ENCODE data around the gene KNDC1. TPM values are rescaled to one million over a fixed set of nuclear protein-coding genes. Genes with fewer than 3 reads are reported as not detected.

KNDC1 gene
- total RNA-seq, 3 donors from 2014 or later, result 0.14 to 0.60 (median 0.32) TPM

DNA sequence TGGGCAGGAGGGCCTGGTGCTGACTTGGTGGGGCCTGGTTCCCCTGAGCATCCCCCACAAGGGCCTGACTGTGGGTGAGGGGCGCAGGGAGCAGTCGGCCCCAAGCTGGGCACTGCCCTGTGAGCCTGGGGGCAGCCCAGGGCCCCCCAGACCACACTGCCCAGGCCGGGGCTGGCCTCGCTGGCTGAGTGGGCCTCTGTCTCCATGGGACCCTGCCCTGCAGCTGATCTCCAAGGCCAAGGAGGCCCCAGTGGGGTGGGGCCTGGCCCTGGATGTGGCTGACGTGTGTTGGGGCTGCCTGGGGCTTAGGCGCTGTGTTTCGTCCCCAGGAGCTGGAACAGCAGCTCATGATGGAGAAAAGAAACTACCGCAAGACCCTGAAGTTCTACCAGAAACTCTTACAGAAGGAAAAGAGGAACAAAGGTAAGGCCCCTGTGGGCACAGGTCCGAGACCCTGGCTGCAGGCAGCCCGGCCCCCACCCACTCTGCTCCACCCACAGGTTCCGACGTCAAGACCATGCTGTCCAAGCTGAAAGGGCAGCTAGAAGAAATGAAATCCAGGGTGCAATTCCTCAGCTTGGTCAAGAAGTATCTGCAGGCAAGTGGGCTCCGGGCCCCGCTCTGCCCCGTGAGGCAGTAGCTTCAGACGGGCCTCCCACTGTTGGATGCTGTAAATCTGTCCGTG is 46.5 kb downstream of the KNDC1 start:
- Histone ChIP-seq H3K4me3 (no peak overlapping the region), H3K36me3 (ENCODE audit: low read depth) (no peaks in the 10 kb centered on the region), H3K4me1 (ENCODE audit: low read depth) (no peaks in the 10 kb centered on the region), H3K9me3 (no peaks in the 10 kb centered on the region)
- ATAC-seq (no peak), DNase-seq (no peak)
- TF ChIP-seq, protein P1, sequence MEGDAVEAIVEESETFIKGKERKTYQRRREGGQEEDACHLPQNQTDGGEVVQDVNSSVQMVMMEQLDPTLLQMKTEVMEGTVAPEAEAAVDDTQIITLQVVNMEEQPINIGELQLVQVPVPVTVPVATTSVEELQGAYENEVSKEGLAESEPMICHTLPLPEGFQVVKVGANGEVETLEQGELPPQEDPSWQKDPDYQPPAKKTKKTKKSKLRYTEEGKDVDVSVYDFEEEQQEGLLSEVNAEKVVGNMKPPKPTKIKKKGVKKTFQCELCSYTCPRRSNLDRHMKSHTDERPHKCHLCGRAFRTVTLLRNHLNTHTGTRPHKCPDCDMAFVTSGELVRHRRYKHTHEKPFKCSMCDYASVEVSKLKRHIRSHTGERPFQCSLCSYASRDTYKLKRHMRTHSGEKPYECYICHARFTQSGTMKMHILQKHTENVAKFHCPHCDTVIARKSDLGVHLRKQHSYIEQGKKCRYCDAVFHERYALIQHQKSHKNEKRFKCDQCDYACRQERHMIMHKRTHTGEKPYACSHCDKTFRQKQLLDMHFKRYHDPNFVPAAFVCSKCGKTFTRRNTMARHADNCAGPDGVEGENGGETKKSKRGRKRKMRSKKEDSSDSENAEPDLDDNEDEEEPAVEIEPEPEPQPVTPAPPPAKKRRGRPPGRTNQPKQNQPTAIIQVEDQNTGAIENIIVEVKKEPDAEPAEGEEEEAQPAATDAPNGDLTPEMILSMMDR (IDR thresholded peaks at IDR 0.05), result no peak
- intact Hi-C loops (cut with DNase I, micrococcal nuclease), result no loop called here

DNA sequence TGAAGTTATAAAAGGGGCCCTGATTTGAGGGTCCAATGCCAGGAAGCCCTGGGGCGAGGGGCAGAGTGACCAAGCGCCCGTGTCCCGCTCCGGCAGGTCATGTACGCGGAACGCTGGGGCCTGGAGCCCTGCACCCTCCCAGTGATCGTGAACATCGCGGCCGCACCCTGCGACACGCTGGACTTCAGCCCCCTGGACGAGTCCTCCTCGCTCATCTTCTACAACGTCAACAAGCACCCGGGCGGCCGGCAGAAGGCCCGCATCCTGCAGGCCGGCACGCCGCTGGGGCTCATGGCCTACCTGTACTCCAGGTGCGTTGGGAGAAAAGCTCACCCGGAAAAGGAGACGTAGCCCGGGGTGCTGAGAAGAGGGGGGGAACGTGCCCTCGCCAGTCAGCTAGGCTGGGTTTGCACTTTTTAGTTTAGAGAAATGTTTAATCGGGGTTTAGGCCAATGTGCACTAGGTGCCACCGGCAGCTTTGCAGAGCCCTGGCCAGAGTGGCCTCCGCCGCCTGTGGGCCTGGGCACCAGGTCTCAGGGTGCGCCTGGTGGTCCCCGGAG is 47.1 kb downstream of the KNDC1 start:
- DNase-seq, result no peak
- TF ChIP-seq, protein P1 (IDR thresholded peaks at IDR 0.05), result no peak
- intact Hi-C loops (cut with DNase I, micrococcal nuclease), result no loop called here

DNA sequence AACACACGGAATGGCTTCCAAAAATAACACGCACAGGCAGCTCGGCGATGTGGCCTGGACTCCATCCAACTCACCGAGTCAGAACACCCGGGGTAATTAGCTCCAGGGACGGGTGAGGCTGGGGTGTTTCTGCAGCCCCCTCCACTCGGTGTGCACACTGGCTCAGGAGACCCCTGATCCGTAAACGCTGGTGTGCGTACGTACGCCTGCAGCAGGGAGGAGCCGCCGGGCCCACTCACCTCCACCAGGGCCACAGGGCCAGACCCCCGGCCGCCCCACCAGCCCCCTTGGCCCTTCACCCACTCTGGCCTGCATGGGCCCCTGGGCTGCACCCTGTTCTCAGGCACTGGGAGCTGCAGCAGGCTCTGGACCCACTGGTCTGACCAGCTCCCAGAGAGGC is 47.6 kb downstream of the KNDC1 start:
- no peak for DNase-seq
- intact Hi-C loops (cut with DNase I, micrococcal nuclease), result no loop called here
- no peaks in the 10 kb centered on the region for H3K36me3 ChIP-seq (ENCODE audit: low read depth)

More for the DNA sequence above, 47.1 kb downstream of the KNDC1 start:
- Histone ChIP-seq H3K9me3 (no peaks in the 10 kb centered on the region), H3K4me1 (ENCODE audit: low read depth) (no peaks in the 10 kb centered on the region), H3K4me3 (no peak overlapping the region), H3K36me3 (ENCODE audit: low read depth) (no peaks in the 10 kb centered on the region)
- ATAC-seq, result no peak

DNA sequence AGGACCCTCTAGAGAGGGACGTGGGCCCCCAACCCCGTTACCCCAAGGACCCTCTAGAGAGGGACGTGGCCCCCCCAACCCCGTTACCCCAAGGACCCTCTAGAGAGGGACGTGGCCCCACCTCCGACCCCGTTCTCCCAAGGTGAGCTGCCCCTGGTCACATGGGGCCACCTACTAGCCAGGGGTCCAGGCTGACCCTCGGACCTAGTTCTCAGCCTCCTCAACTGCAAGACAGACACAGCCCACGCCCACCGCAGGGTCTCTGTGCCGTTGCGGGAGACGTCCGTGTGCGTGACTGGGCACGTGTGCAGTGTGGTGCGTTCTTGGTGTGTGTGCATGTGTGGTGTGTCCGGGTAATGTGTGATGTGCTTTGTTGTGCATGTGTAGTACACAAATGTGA is 48.4 kb downstream of the KNDC1 start:
- TF ChIP-seq, protein P1 (IDR thresholded peaks at IDR 0.05), result no peak
- ATAC-seq, result no peak
- Histone ChIP-seq H3K36me3 (ENCODE audit: low read depth) (no peaks in the 10 kb centered on the region), H3K4me1 (ENCODE audit: low read depth) (no peaks in the 10 kb centered on the region), H3K9me3 (no peaks in the 10 kb centered on the region), H3K4me3 (no peak overlapping the region)
- intact Hi-C loops (cut with DNase I, micrococcal nuclease), result no loop called here
- no peak for DNase-seq

More for the DNA sequence above, 47.6 kb downstream of the KNDC1 start:
- no peak overlapping the region for H3K4me3 ChIP-seq
- TF ChIP-seq, protein P1 (IDR thresholded peaks at IDR 0.05), result no peak
- H3K9me3 ChIP-seq, result no peaks in the 10 kb centered on the region
- H3K4me1 ChIP-seq (ENCODE audit: low read depth), result no peaks in the 10 kb centered on the region
- ATAC-seq, result no peak

DNA sequence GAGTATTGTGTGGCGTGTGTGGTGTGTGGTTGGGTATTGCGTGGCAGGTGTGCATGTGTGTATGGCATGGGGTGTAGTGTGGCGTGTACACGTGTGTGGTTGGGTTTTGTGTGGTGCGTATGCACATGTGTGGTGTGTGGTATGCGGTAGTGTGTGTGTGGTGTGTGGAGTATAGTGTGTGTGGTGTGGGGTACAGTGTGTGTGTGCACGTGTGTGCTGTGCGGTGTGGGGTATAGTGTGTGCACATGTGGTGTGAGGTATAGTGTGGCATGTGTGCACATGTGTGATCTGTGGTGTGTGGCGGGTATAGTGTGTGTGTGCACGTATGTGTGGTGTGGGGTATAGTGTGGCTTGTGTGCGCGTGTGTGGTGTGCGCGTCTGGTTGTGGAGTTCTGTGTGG is 49.1 kb downstream of the KNDC1 start:
- TF ChIP-seq, protein P1 (IDR thresholded peaks at IDR 0.05), result no peak
- no peak for DNase-seq
- ATAC-seq, result no peak
- Histone ChIP-seq H3K9me3 (no peaks in the 10 kb centered on the region), H3K36me3 (ENCODE audit: low read depth) (no peaks in the 10 kb centered on the region), H3K4me3 (no peak overlapping the region), H3K4me1 (ENCODE audit: low read depth) (no peaks in the 10 kb centered on the region)
- intact Hi-C loops (cut with DNase I, micrococcal nuclease), result no loop called here

Measured in mucosa of descending colon (tissue), 3 donors.